Mesothelial cell of epicardium (in vitro differentiated cells): ENCODE measurements around the gene CACFD1. TPM values are rescaled to one million over a fixed set of nuclear protein-coding genes. Genes with fewer than 3 reads are reported as not detected.
"Not testable (repeated sequence)": the region's sequence is repeated elsewhere in the genome, so short reads cannot be mapped to it uniquely, and the experiment has no call there.

Experiments
- DNase-seq, 2 experiments: peaks; one replicate each; pipeline ENCODE4 v3.0.0; 2021; ENCODE audit warnings: low spot score in 2 of 2; ENCODE audit not compliant: unreplicated experiment in 2 of 2
- H3K27ac Mint-ChIP-seq: 2 replicates; pipeline ENCODE4 v1.8.0; 2021; ENCODE audit warnings: mixed read lengths
- H3K27me3 Mint-ChIP-seq: 2 replicates; pipeline ENCODE4 v1.8.0; 2021; ENCODE audit warnings: low read depth, mixed read lengths
- H3K36me3 Mint-ChIP-seq: 2 replicates; pipeline ENCODE4 v1.8.0; 2021; ENCODE audit warnings: mixed read lengths
- H3K4me1 Mint-ChIP-seq: 2 replicates; pipeline ENCODE4 v1.8.0; 2021; ENCODE audit warnings: mixed read lengths
- H3K4me3 Mint-ChIP-seq: 2 replicates; pipeline ENCODE4 v1.8.0; 2021; ENCODE audit warnings: mild to moderate bottlenecking, moderate library complexity, mixed read lengths
- H3K9me3 Mint-ChIP-seq: 2 replicates; pipeline ENCODE4 v1.8.0; 2021; ENCODE audit warnings: mixed read lengths
- CTCF ChIP-seq: fragments of 200-600 bp; sonication (generic); IDR thresholded peaks from one replicate; pipeline ENCODE4 v1.5.0; 2021; ENCODE audit warnings: antibody characterized with exemption; ENCODE audit not compliant: unreplicated experiment
- total RNA-seq: library from RNA; stranded (reverse); gene quantifications from 3 replicates; pipeline ENCODE4 v1.2.1, GENCODE V29; 2021

Gene CACFD1
- total RNA-seq, 1 donor from 2014 or later = 35.4 TPM

- Mint-ChIP-seq H3K4me3 (no peak overlapping the region), H3K27ac (no peak overlapping the region), H3K9me3 (no peaks in the 10 kb centered on the region), H3K4me1 (no peaks in the 10 kb centered on the region), H3K36me3 (no peaks in the 10 kb centered on the region), H3K27me3 (peaks cover 9% of the 10 kb centered on the region)
- DNase-seq = no peak
- TF ChIP-seq CTCF = no peak
These were observed 10.0 kb upstream of the CACFD1 start for GRCh38 chr9:133449760-133450159.

GRCh38 chr9:133451865-133452264 is 7.9 kb upstream of the CACFD1 start:
- not testable (repeated sequence) for H3K4me1 Mint-ChIP-seq, H3K36me3 Mint-ChIP-seq, H3K27me3 Mint-ChIP-seq, H3K9me3 Mint-ChIP-seq, DNase-seq, H3K27ac Mint-ChIP-seq, H3K4me3 Mint-ChIP-seq

GRCh38 chr9:133452562-133452961 is 7.2 kb upstream of the CACFD1 start:
- DNase-seq = no peak
- Mint-ChIP-seq H3K4me3 (no peak overlapping the region), H3K9me3 (no peaks in the 10 kb centered on the region), H3K27me3 (no peaks in the 10 kb centered on the region), H3K36me3 (no peaks in the 10 kb centered on the region), H3K27ac (no peak overlapping the region), H3K4me1 (no peaks in the 10 kb centered on the region)
- TF ChIP-seq CTCF = no peak

- H3K27ac Mint-ChIP-seq = no peak overlapping the region
- DNase-seq = no peak
- no peaks in the 10 kb centered on the region for H3K27me3 Mint-ChIP-seq
These were observed 6.1 kb upstream of the CACFD1 start for GRCh38 chr9:133453651-133454050.

GRCh38 chr9:133454325-133454724 is 5.5 kb upstream of the CACFD1 start:
- Mint-ChIP-seq H3K27ac (no peak overlapping the region), H3K4me1 (peaks cover 2% of the 10 kb centered on the region), H3K9me3 (no peaks in the 10 kb centered on the region), H3K4me3 (no peak overlapping the region), H3K27me3 (no peaks in the 10 kb centered on the region), H3K36me3 (no peaks in the 10 kb centered on the region)
- TF ChIP-seq CTCF = no peak
- no peak for DNase-seq

More at GRCh38 chr9:133453651-133454050, 6.1 kb upstream of the CACFD1 start:
- no peak overlapping the region for H3K4me3 Mint-ChIP-seq
- no peaks in the 10 kb centered on the region for H3K36me3 Mint-ChIP-seq
- no peaks in the 10 kb centered on the region for H3K9me3 Mint-ChIP-seq
- H3K4me1 Mint-ChIP-seq = no peaks in the 10 kb centered on the region
- TF ChIP-seq CTCF = no peak

GRCh38 chr9:133454943-133455673 is 4.7 kb upstream of the CACFD1 start:
- TF ChIP-seq CTCF = no peak
- Mint-ChIP-seq H3K9me3 (no peaks in the 10 kb centered on the region), H3K36me3 (no peaks in the 10 kb centered on the region), H3K27ac (no peak overlapping the region), H3K27me3 (no peaks in the 10 kb centered on the region), H3K4me3 (no peak overlapping the region), H3K4me1 (peaks cover 2% of the 10 kb centered on the region)
- no peak for DNase-seq
